Stimulated activated CD8-positive, alpha-beta memory T cell treated with anti-CD3 and anti-CD28 coated beads, Interleukin-12 subunit alpha, Interleukin-12 subunit beta, amount 100 ng/mL, for 24 hours (primary cell): ENCODE data around the gene EME2.
"Not testable (repeated sequence)": the region's sequence is repeated elsewhere in the genome, so short reads cannot be mapped to it uniquely, and the experiment has no call there.

Experiments used
- DNase-seq: peaks from one replicate; pipeline ENCODE4 v3.0.0-alpha.2; 2020; ENCODE audit errors: extremely low read depth

EME2 gene

GRCh38 chr16:1791256-1791942 is 18.8 kb downstream of the EME2 start:
- DNase-seq = no peak

- no peak for DNase-seq
These were observed 19.6 kb downstream of the EME2 start for GRCh38 chr16:1791943-1792812.

GRCh38 chr16:1792836-1793577 is 20.4 kb downstream of the EME2 start:
- DNase-seq = no peak

GRCh38 chr16:1793578-1794220 is 21.1 kb downstream of the EME2 start, which contains the start of gene IGFALS:
Gene IGFALS, minus strand, starts transcription at chr16:1793705. Its CDS starts 53 bp downstream, at chr16:1793652.
- DNase-seq = no peak

GRCh38 chr16:1794221-1794871 is 21.7 kb downstream of the EME2 start:
- no peak for DNase-seq

GRCh38 chr16:1794908-1795666 is 22.5 kb downstream of the EME2 start:
- no peak for DNase-seq

GRCh38 chr16:1799263-1799662 is 26.7 kb downstream of the EME2 start:
- not testable (repeated sequence) for DNase-seq

GRCh38 chr16:1800701-1801100 is 28.1 kb downstream of the EME2 start:
- DNase-seq = no peak

- no peak for DNase-seq
These were observed 35.0 kb downstream of the EME2 start for GRCh38 chr16:1807626-1808025.

- no peak for DNase-seq
These were observed 36.1 kb downstream of the EME2 start for GRCh38 chr16:1808691-1809090.

GRCh38 chr16:1809281-1809801 is 36.7 kb downstream of the EME2 start:
- no peak for DNase-seq

GRCh38 chr16:1810106-1810505 is 37.5 kb downstream of the EME2 start:
- no peak for DNase-seq

GRCh38 chr16:1810536-1810935 is 37.9 kb downstream of the EME2 start:
- DNase-seq = no peak

- peak; percentile 16 for DNase-seq
These were observed 40.1 kb downstream of the EME2 start for GRCh38 chr16:1812732-1813163.

GRCh38 chr16:1815461-1815860 is 42.9 kb downstream of the EME2 start:
- DNase-seq = no peak

GRCh38 chr16:1816396-1817275 is 44.0 kb downstream of the EME2 start:
- DNase-seq = no peak

- DNase-seq = no peak
These were observed 44.6 kb downstream of the EME2 start for GRCh38 chr16:1817276-1817589.

GRCh38 chr16:1817716-1818115 is 45.1 kb downstream of the EME2 start:
- DNase-seq = no peak

GRCh38 chr16:1818204-1818872 is 45.7 kb downstream of the EME2 start:
- DNase-seq = no peak
